Caco-2 (cell line): ENCODE data around the gene PIR. TPM values are rescaled to one million over a fixed set of nuclear protein-coding genes. Genes with fewer than 3 reads are reported as not detected.

ENCODE experiments used
- BruUV-seq: library from RNA; stranded (reverse); fragments of 400-500 nt; replicated peaks from 2 replicates; lab custom pipeline; 2021; lab: Mats Ljungman, UMichigan
- CTCF ChIA-PET: fragments of 300-600 bp; sonication (Branson Sonifier 250); formaldehyde crosslinking; loops from one replicate; lab custom pipeline; 2022; ENCODE audit warnings: antibody characterized with exemption; lab: Charles Lee
- POLR2A ChIA-PET: fragments of 300-600 bp; sonication (Branson Sonifier 250); formaldehyde crosslinking; loops from one replicate; lab custom pipeline; 2022; ENCODE audit warnings: antibody characterized with exemption; lab: Charles Lee
- DNase-seq, 2 experiments: peaks; one replicate each; pipeline versions ENCODE4 v3.0.0 to v3.0.0-alpha.2; 2020 to 2022
- H3K27me3 ChIP-seq: replicated peaks from 2 replicates; pipeline ENCODE4 v1.6.0; 2011; ENCODE audit warnings: low read length; ENCODE audit not compliant: control insufficient read depth, insufficient read depth
- H3K36me3 ChIP-seq: 2 replicates; pipeline ENCODE4 v1.5.1; 2011; ENCODE audit warnings: low read length; ENCODE audit not compliant: control insufficient read depth, insufficient read depth
- H3K4me1 ChIP-seq: fragments of 250-450 bp; sonication (Bioruptor Pico); 2 replicates; pipeline ENCODE4 v1.5.1; 2020; ENCODE audit warnings: mild to moderate bottlenecking
- H3K4me3 ChIP-seq: 2 replicates; pipeline ENCODE4 v1.5.1; 2011; ENCODE audit warnings: low read depth, mild to moderate bottlenecking, control low read depth, low read length
- H3K9me3 ChIP-seq: fragments of 250-450 bp; sonication (Bioruptor Pico); 2 replicates; pipeline ENCODE4 v1.5.1; 2020; ENCODE audit warnings: mild to moderate bottlenecking, moderate library complexity
- H3K27ac Mint-ChIP-seq: one replicate; pipeline ENCODE4 v1.8.0; 2022; ENCODE audit warnings: mixed read lengths; ENCODE audit not compliant: unreplicated experiment
- H3K27me3 Mint-ChIP-seq: one replicate; pipeline ENCODE4 v1.8.0; 2022; ENCODE audit warnings: mixed read lengths; ENCODE audit not compliant: insufficient read depth, unreplicated experiment
- H3K36me3 Mint-ChIP-seq: one replicate; pipeline ENCODE4 v1.8.0; 2022; ENCODE audit warnings: mild to moderate bottlenecking, mixed read lengths; ENCODE audit not compliant: insufficient read depth, unreplicated experiment
- H3K4me1 Mint-ChIP-seq: one replicate; pipeline ENCODE4 v1.8.0; 2022; ENCODE audit warnings: low read depth, mixed read lengths; ENCODE audit not compliant: unreplicated experiment
- H3K4me3 Mint-ChIP-seq: one replicate; pipeline ENCODE4 v1.8.0; 2022; ENCODE audit warnings: mild to moderate bottlenecking, moderate library complexity, mixed read lengths; ENCODE audit not compliant: unreplicated experiment
- H3K9me3 Mint-ChIP-seq: one replicate; pipeline ENCODE4 v1.8.0; 2022; ENCODE audit warnings: mixed read lengths; ENCODE audit not compliant: unreplicated experiment
- intact Hi-C: fragments of 100-400 bp; cut with micrococcal nuclease; formaldehyde crosslinking; loops from one replicate; pipeline ENCODE4 v1.10.0; 2022; ENCODE audit not compliant: unreplicated experiment
- total RNA-seq: library from RNA; stranded (reverse); gene quantifications from 2 replicates; pipeline ENCODE4 v1.2.3, GENCODE V29; 2022
- TF ChIP-seq, protein P1 (sequence below), 2 experiments: fragments of 200-600 bp in 1 of 2; IDR thresholded peaks; 1 replicate in 1 of 2; 2 replicates in 1 of 2; pipeline versions ENCODE4 v1.5.1 to v1.8.0; 2011 to 2022; ENCODE audit warnings: antibody characterized with exemption in 1 of 2, control low read depth in 1 of 2, inconsistent platforms in 1 of 2, low read depth in 1 of 2, low read length in 1 of 2, mild to moderate bottlenecking in 1 of 2, moderate library complexity in 1 of 2; ENCODE audit not compliant: insufficient read depth in 1 of 2, severe bottlenecking in 1 of 2, unreplicated experiment in 1 of 2

Gene PIR
- total RNA-seq, 1 experiment from 2014 or later: 15.7 TPM

GRCh38 chrX:15384304-15384703 lies 108.8 kb downstream of the PIR start, which contains the start of gene VEGFD:
Gene VEGFD, minus strand, starts transcription at chrX:15384413. Its CDS starts 467 bp downstream, at chrX:15383946.
- Mint-ChIP-seq H3K9me3 (no peaks in the 10 kb centered on the region), H3K4me1 (no peaks in the 10 kb centered on the region), H3K36me3 (peaks cover 5% of the 10 kb centered on the region), H3K27me3 (no peaks in the 10 kb centered on the region), H3K27ac (no peak within 1 kb of the TSS), H3K4me3 (no peak within 1 kb of the TSS)
- Histone ChIP-seq H3K36me3 (no peaks in the 10 kb centered on the region), H3K9me3 (no peaks in the 10 kb centered on the region), H3K4me1 (no peaks in the 10 kb centered on the region), H3K4me3 (no peak within 1 kb of the TSS), H3K27me3 (no peaks in the 10 kb centered on the region)
- no TSS peak for BruUV-seq
- ChIA-PET CTCF (no interaction called here), POLR2A (no interaction called here)
- TF ChIP-seq, protein P1, sequence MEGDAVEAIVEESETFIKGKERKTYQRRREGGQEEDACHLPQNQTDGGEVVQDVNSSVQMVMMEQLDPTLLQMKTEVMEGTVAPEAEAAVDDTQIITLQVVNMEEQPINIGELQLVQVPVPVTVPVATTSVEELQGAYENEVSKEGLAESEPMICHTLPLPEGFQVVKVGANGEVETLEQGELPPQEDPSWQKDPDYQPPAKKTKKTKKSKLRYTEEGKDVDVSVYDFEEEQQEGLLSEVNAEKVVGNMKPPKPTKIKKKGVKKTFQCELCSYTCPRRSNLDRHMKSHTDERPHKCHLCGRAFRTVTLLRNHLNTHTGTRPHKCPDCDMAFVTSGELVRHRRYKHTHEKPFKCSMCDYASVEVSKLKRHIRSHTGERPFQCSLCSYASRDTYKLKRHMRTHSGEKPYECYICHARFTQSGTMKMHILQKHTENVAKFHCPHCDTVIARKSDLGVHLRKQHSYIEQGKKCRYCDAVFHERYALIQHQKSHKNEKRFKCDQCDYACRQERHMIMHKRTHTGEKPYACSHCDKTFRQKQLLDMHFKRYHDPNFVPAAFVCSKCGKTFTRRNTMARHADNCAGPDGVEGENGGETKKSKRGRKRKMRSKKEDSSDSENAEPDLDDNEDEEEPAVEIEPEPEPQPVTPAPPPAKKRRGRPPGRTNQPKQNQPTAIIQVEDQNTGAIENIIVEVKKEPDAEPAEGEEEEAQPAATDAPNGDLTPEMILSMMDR (IDR thresholded peaks at IDR 0.05; ENCODE audit: insufficient read depth in 1 of 2, low read depth in 1 of 2, low read length in 1 of 2, severe bottlenecking in 1 of 2, unreplicated experiment in 1 of 2): no peak
- peak in 1 of 2 experiments; percentile 0 for DNase-seq
- intact Hi-C loops: loop anchor here (10.0 kb wide), 1 partner anchor 80 kb away; no protein-coding TSS in a partner anchor

GRCh38 chrX:15382813-15383212 lies 110.3 kb downstream of the PIR start:
- peaks cover 5% of the 10 kb centered on the region for H3K36me3 Mint-ChIP-seq
- H3K4me3 ChIP-seq: no peak overlapping the region
- intact Hi-C loops: loop anchor here (10.0 kb wide), 1 partner anchor 82 kb away; no protein-coding TSS in a partner anchor
- DNase-seq: peak in 1 of 2 experiments; percentile 2
- H3K4me1 Mint-ChIP-seq: no peaks in the 10 kb centered on the region
- CTCF ChIA-PET: interaction anchor here (0.5 kb wide), 1 partner anchor 168 kb away, joined by 3 read pairs; no protein-coding TSS in a partner anchor
- TF ChIP-seq, protein P1 (IDR thresholded peaks at IDR 0.05; ENCODE audit: insufficient read depth in 1 of 2, low read depth in 1 of 2, low read length in 1 of 2, severe bottlenecking in 1 of 2, unreplicated experiment in 1 of 2): peak in 1 of 2 experiments; percentile 27
- no peaks in the 10 kb centered on the region for H3K9me3 Mint-ChIP-seq
- no peaks in the 10 kb centered on the region for H3K36me3 ChIP-seq
- no peaks in the 10 kb centered on the region for H3K27me3 Mint-ChIP-seq
- H3K27ac Mint-ChIP-seq: no peak overlapping the region
- POLR2A ChIA-PET: no interaction called here
- H3K4me3 Mint-ChIP-seq: no peak overlapping the region
- no peaks in the 10 kb centered on the region for H3K27me3 ChIP-seq
- no peaks in the 10 kb centered on the region for H3K9me3 ChIP-seq
- no TSS peak for BruUV-seq
- no peaks in the 10 kb centered on the region for H3K4me1 ChIP-seq

DNA sequence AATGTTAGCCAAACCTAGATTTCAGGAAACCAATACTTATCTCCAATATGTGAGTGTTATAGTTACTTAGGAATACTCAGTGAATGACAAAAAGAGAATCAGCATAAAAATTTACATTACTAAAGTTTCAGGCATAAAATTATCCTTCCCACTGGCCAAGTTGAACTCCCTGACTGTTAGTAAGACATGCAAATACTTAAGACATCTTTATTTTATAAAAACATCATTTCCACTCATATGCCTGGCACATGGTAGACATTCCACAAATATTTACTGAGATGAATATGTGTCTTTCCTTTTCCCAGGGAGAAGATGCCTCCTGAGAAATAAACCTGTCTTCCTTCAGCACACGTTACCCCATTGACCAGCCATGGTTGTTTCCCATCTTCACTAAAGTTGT lies 116.2 kb downstream of the PIR start:
- ChIA-PET CTCF (no interaction called here), POLR2A (no interaction called here)
- Mint-ChIP-seq H3K27ac (no peak overlapping the region), H3K4me1 (no peaks in the 10 kb centered on the region), H3K36me3 (no peaks in the 10 kb centered on the region), H3K4me3 (no peak overlapping the region), H3K27me3 (no peaks in the 10 kb centered on the region), H3K9me3 (no peaks in the 10 kb centered on the region)
- no peaks in the 10 kb centered on the region for H3K9me3 ChIP-seq
- DNase-seq: no peak
- H3K4me1 ChIP-seq: no peaks in the 10 kb centered on the region
- H3K36me3 ChIP-seq: no peaks in the 10 kb centered on the region
- intact Hi-C loops: no loop called here
- no TSS peak for BruUV-seq
- TF ChIP-seq, protein P1 (IDR thresholded peaks at IDR 0.05; ENCODE audit: insufficient read depth in 1 of 2, low read depth in 1 of 2, low read length in 1 of 2, severe bottlenecking in 1 of 2, unreplicated experiment in 1 of 2): no peak
- no peaks in the 10 kb centered on the region for H3K27me3 ChIP-seq
- no peak overlapping the region for H3K4me3 ChIP-seq
